Fibroblast of lung (primary cell): ENCODE data around the gene MUS81.

Experiments used
- CTCF ChIP-seq, 2 donors: IDR thresholded peaks in 1 of 2; conservative IDR thresholded peaks in 1 of 2; 1 replicate in 1 of 2; 2 replicates in 1 of 2; pipeline ENCODE4 v1.5.1; 2011 to 2012; ENCODE audit warnings: low read length in 2 of 2, control low read depth in 1 of 2, inconsistent platforms in 1 of 2, low read depth in 1 of 2, mild to moderate bottlenecking in 1 of 2
- EZH2 ChIP-seq: IDR thresholded peaks from 2 replicates; pipeline ENCODE4 v1.5.1; 2012; ENCODE audit warnings: low read length, control low read depth, mild to moderate bottlenecking; ENCODE audit errors: missing control alignments

DNA sequence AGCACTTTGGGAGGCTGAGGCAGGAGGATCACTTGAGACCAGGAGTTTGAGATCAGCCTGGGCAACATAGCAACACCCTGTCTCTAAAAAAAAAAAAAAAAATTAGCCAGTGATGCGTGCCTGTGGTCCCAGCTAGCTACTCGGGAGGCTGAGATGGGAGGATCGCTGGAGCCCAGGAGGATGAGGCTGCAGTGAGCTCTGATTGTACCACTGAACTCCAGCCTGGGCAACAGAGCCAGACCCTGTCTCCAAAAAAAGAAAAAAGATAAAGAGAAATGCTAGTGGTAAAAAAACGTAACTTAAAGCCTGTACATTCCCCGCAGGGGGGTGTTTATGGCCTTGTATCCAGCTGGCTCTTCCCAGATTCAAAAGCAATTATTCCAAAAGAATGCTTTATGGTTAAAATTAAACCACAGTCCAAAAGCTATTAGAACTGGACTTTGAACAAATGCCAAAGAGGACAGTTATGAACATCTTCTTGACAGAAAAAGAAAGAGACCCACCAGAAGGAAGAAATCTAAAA lies 42.9 kb upstream of the MUS81 start:
- TF ChIP-seq CTCF (conservative IDR thresholded peaks at IDR 0.05 in 1 of 2, IDR thresholded peaks at IDR 0.05 in 1 of 2; ENCODE audit: low read depth in 1 of 2, low read length in 2 of 2) (no peak), EZH2 (no peak)
